Measurements from ENCODE around the gene ZNF487.

ZNF487 gene

GRCh38 chr10:43482319-43483078 lies 45.6 kb downstream of the ZNF487 start:
- H3K27ac ChIP-seq (replicated peaks; ENCODE audit: low read length) = no peak overlapping the region
- H4K91ac ChIP-seq (ENCODE audit: low read depth, low read length, poor library complexity) = no peak overlapping the region
- H3K79me1 ChIP-seq (ENCODE audit: low read depth, low read length) = no peaks in the 10 kb centered on the region
- H2AK5ac ChIP-seq (ENCODE audit: low read depth, low read length) = no peak overlapping the region
- no peak overlapping the region for H3K18ac ChIP-seq (ENCODE audit: low read length)
- H2BK120ac ChIP-seq (ENCODE audit: low read depth, low read length) = no peak overlapping the region
- H4K8ac ChIP-seq (ENCODE audit: low read depth, low read length) = no peak overlapping the region
- no peak overlapping the region for H2AFZ ChIP-seq (ENCODE audit: low read length)
- H3K4ac ChIP-seq (ENCODE audit: low read length) = no peak overlapping the region
- H3K4me2 ChIP-seq (ENCODE audit: insufficient read depth, low read length, poor library complexity, severe bottlenecking) = no peak overlapping the region
- no peak overlapping the region for H3K14ac ChIP-seq (ENCODE audit: low read length)
- H3K9me3 ChIP-seq (replicated peaks in 1 of 2; ENCODE audit: control insufficient read depth in 2 of 2, insufficient read depth in 1 of 2, low read depth in 1 of 2, low read length in 2 of 2) = peaks cover 2 to 18% of the 10 kb centered on the region in 2 donors
- no peak for DNase-seq (ENCODE audit: low spot score)
- H3K9ac ChIP-seq (ENCODE audit: low read depth, low read length, poor library complexity) = no peak overlapping the region
- H3K4me1 ChIP-seq (ENCODE audit: control insufficient read depth in 2 of 2, insufficient read depth in 1 of 2, low read depth in 1 of 2, low read length in 2 of 2) = no peaks in the 10 kb centered on the region
- no peak overlapping the region for H2BK15ac ChIP-seq (ENCODE audit: low read length)
- H2BK12ac ChIP-seq (ENCODE audit: low read length) = no peak overlapping the region
- H3K4me3 ChIP-seq (ENCODE audit: low read length in 2 of 2) = no peak overlapping the region
- no peaks in the 10 kb centered on the region for H3K36me3 ChIP-seq (replicated peaks in 1 of 2; ENCODE audit: control insufficient read depth in 2 of 2, insufficient read depth in 2 of 2, low read length in 2 of 2)
- H3K27me3 ChIP-seq (ENCODE audit: control insufficient read depth in 3 of 3, insufficient read depth in 3 of 3, low read depth in 1 of 3, low read length in 3 of 3) = no peaks in the 10 kb centered on the region
- no CpG with 5 or more reads among the region's 2 CpGs for WGBS, 2 donors (ENCODE audit: extremely low coverage in 2 of 2, insufficient read length in 2 of 2, insufficient replicate concordance in 1 of 2)
- no peak overlapping the region for H3K23ac ChIP-seq (ENCODE audit: low read depth, low read length, poor library complexity)
- no peak overlapping the region for H2BK5ac ChIP-seq (ENCODE audit: low read length)

- no peak overlapping the region for H2BK12ac ChIP-seq (ENCODE audit: low read length)
- no peak for DNase-seq (ENCODE audit: low spot score)
- H3K79me1 ChIP-seq (ENCODE audit: low read depth, low read length) = no peaks in the 10 kb centered on the region
- H4K91ac ChIP-seq (ENCODE audit: low read depth, low read length, poor library complexity) = no peak overlapping the region
- no peak overlapping the region for H3K27ac ChIP-seq (replicated peaks; ENCODE audit: low read length)
- no peak overlapping the region for H4K8ac ChIP-seq (ENCODE audit: low read depth, low read length)
- H3K4me3 ChIP-seq (ENCODE audit: low read length in 2 of 2) = no peak overlapping the region
- H3K4ac ChIP-seq (ENCODE audit: low read length) = no peak overlapping the region
- no peak overlapping the region for H3K18ac ChIP-seq (ENCODE audit: low read length)
- H3K9me3 ChIP-seq (replicated peaks in 1 of 2; ENCODE audit: control insufficient read depth in 2 of 2, insufficient read depth in 1 of 2, low read depth in 1 of 2, low read length in 2 of 2) = peaks cover 0 to 6% of the 10 kb centered on the region in 2 donors
- H3K27me3 ChIP-seq (ENCODE audit: control insufficient read depth in 3 of 3, insufficient read depth in 3 of 3, low read depth in 1 of 3, low read length in 3 of 3) = no peaks in the 10 kb centered on the region
- H3K23ac ChIP-seq (ENCODE audit: low read depth, low read length, poor library complexity) = no peak overlapping the region
- no peak overlapping the region for H3K14ac ChIP-seq (ENCODE audit: low read length)
- H3K4me1 ChIP-seq (ENCODE audit: control insufficient read depth in 2 of 2, insufficient read depth in 1 of 2, low read depth in 1 of 2, low read length in 2 of 2) = no peaks in the 10 kb centered on the region
- H3K9ac ChIP-seq (ENCODE audit: low read depth, low read length, poor library complexity) = no peak overlapping the region
- H2AK5ac ChIP-seq (ENCODE audit: low read depth, low read length) = no peak overlapping the region
- H2BK15ac ChIP-seq (ENCODE audit: low read length) = no peak overlapping the region
- H3K36me3 ChIP-seq (replicated peaks in 1 of 2; ENCODE audit: control insufficient read depth in 2 of 2, insufficient read depth in 2 of 2, low read length in 2 of 2) = no peaks in the 10 kb centered on the region
- no peak overlapping the region for H2BK120ac ChIP-seq (ENCODE audit: low read depth, low read length)
- no peak overlapping the region for H3K4me2 ChIP-seq (ENCODE audit: insufficient read depth, low read length, poor library complexity, severe bottlenecking)
- H2BK5ac ChIP-seq (ENCODE audit: low read length) = no peak overlapping the region
- H2AFZ ChIP-seq (ENCODE audit: low read length) = no peak overlapping the region
- WGBS, 2 donors (ENCODE audit: extremely low coverage in 2 of 2, insufficient read length in 2 of 2, insufficient replicate concordance in 1 of 2) = no CpG with 5 or more reads among the region's 5 CpGs
Observed at GRCh38 chr10:43491855-43492254, 54.9 kb downstream of the ZNF487 start.

- no peak overlapping the region for H3K4me3 ChIP-seq (ENCODE audit: low read length in 2 of 2)
- H4K8ac ChIP-seq (ENCODE audit: low read depth, low read length) = no peak overlapping the region
- H3K4me1 ChIP-seq (ENCODE audit: control insufficient read depth in 2 of 2, insufficient read depth in 1 of 2, low read depth in 1 of 2, low read length in 2 of 2) = no peaks in the 10 kb centered on the region
- H2BK15ac ChIP-seq (ENCODE audit: low read length) = no peak overlapping the region
- peaks cover 0 to 8% of the 10 kb centered on the region in 2 donors for H3K9me3 ChIP-seq (replicated peaks in 1 of 2; ENCODE audit: control insufficient read depth in 2 of 2, insufficient read depth in 1 of 2, low read depth in 1 of 2, low read length in 2 of 2)
- H3K9ac ChIP-seq (ENCODE audit: low read depth, low read length, poor library complexity) = no peak overlapping the region
- no peak overlapping the region for H4K91ac ChIP-seq (ENCODE audit: low read depth, low read length, poor library complexity)
- no peaks in the 10 kb centered on the region for H3K27me3 ChIP-seq (ENCODE audit: control insufficient read depth in 3 of 3, insufficient read depth in 3 of 3, low read depth in 1 of 3, low read length in 3 of 3)
- no peak overlapping the region for H3K23ac ChIP-seq (ENCODE audit: low read depth, low read length, poor library complexity)
- no peak overlapping the region for H3K4ac ChIP-seq (ENCODE audit: low read length)
- H3K27ac ChIP-seq (replicated peaks; ENCODE audit: low read length) = no peak overlapping the region
- no peaks in the 10 kb centered on the region for H3K79me1 ChIP-seq (ENCODE audit: low read depth, low read length)
- H2BK120ac ChIP-seq (ENCODE audit: low read depth, low read length) = no peak overlapping the region
- no peak overlapping the region for H3K4me2 ChIP-seq (ENCODE audit: insufficient read depth, low read length, poor library complexity, severe bottlenecking)
- H3K14ac ChIP-seq (ENCODE audit: low read length) = no peak overlapping the region
- DNase-seq (ENCODE audit: low spot score) = no peak
- no peak overlapping the region for H2BK5ac ChIP-seq (ENCODE audit: low read length)
- no peak overlapping the region for H2AK5ac ChIP-seq (ENCODE audit: low read depth, low read length)
- no peak overlapping the region for H2AFZ ChIP-seq (ENCODE audit: low read length)
- H2BK12ac ChIP-seq (ENCODE audit: low read length) = no peak overlapping the region
- no peak overlapping the region for H3K18ac ChIP-seq (ENCODE audit: low read length)
- H3K36me3 ChIP-seq (replicated peaks in 1 of 2; ENCODE audit: control insufficient read depth in 2 of 2, insufficient read depth in 2 of 2, low read length in 2 of 2) = no peaks in the 10 kb centered on the region
Observed at GRCh38 chr10:43502931-43503330, 66.0 kb downstream of the ZNF487 start.

GRCh38 chr10:43524434-43525247 lies 87.7 kb downstream of the ZNF487 start:
- no CpG with 5 or more reads among the region's 1 CpG for WGBS, 2 donors (ENCODE audit: extremely low coverage in 2 of 2, insufficient read length in 2 of 2, insufficient replicate concordance in 1 of 2)
- Histone ChIP-seq H3K18ac (ENCODE audit: low read length) (no peak overlapping the region), H3K9me3 (replicated peaks in 1 of 2; ENCODE audit: control insufficient read depth in 2 of 2, insufficient read depth in 1 of 2, low read depth in 1 of 2, low read length in 2 of 2) (peaks cover 9 to 27% of the 10 kb centered on the region in 2 donors), H3K27me3 (ENCODE audit: control insufficient read depth in 3 of 3, insufficient read depth in 3 of 3, low read depth in 1 of 3, low read length in 3 of 3) (no peaks in the 10 kb centered on the region), H2BK12ac (ENCODE audit: low read length) (no peak overlapping the region), H3K4me1 (ENCODE audit: control insufficient read depth in 2 of 2, insufficient read depth in 1 of 2, low read depth in 1 of 2, low read length in 2 of 2) (no peaks in the 10 kb centered on the region), H4K91ac (ENCODE audit: low read depth, low read length, poor library complexity) (no peak overlapping the region), H3K23ac (ENCODE audit: low read depth, low read length, poor library complexity) (no peak overlapping the region), H3K36me3 (replicated peaks in 1 of 2; ENCODE audit: control insufficient read depth in 2 of 2, insufficient read depth in 2 of 2, low read length in 2 of 2) (no peaks in the 10 kb centered on the region), H3K4me3 (ENCODE audit: low read length in 2 of 2) (no peak overlapping the region), H2AFZ (ENCODE audit: low read length) (no peak overlapping the region), H3K4me2 (ENCODE audit: insufficient read depth, low read length, poor library complexity, severe bottlenecking) (no peak overlapping the region), H3K14ac (ENCODE audit: low read length) (no peak overlapping the region), H2BK120ac (ENCODE audit: low read depth, low read length) (no peak overlapping the region), H3K9ac (ENCODE audit: low read depth, low read length, poor library complexity) (no peak overlapping the region), H3K4ac (ENCODE audit: low read length) (no peak overlapping the region), H2BK5ac (ENCODE audit: low read length) (no peak overlapping the region), H4K8ac (ENCODE audit: low read depth, low read length) (no peak overlapping the region), H2AK5ac (ENCODE audit: low read depth, low read length) (no peak overlapping the region), H3K79me1 (ENCODE audit: low read depth, low read length) (no peaks in the 10 kb centered on the region), H3K27ac (replicated peaks; ENCODE audit: low read length) (no peak overlapping the region), H2BK15ac (ENCODE audit: low read length) (no peak overlapping the region)
- DNase-seq (ENCODE audit: low spot score) = no peak
